Stomach (tissue), 4 donors: Measurements from ENCODE around the gene TMEM143.

Experiments
- CTCF ChIP-seq, 7 experiments: fragments of 450-650 bp in 4 of 7; fragments of 200-600 bp in 3 of 7; sonication (generic) in 3 of 7; IDR thresholded peaks; one replicate each; pipeline ENCODE4 v1.5.1; 2016 to 2019; ENCODE audit warnings: antibody characterized with exemption in 7 of 7, control low read depth in 2 of 7, mild to moderate bottlenecking in 1 of 7
- EP300 ChIP-seq: sonication (generic); formaldehyde crosslinking; IDR thresholded peaks from one replicate; pipeline ENCODE4 v1.6.1; 2017; ENCODE audit warnings: antibody characterized with exemption
- POLR2A ChIP-seq, 4 donors: fragments of 450-650 bp; IDR thresholded peaks; one replicate each; pipeline ENCODE4 v1.6.1; 2016; ENCODE audit warnings: antibody characterized with exemption in 4 of 4, control low read depth in 2 of 4, mild to moderate bottlenecking in 1 of 4, moderate library complexity in 1 of 4
- POLR2AphosphoS5 ChIP-seq, 3 donors: sonication (generic); formaldehyde crosslinking; IDR thresholded peaks; one replicate each; pipeline ENCODE4 v1.6.1; 2016; ENCODE audit warnings: antibody characterized with exemption in 3 of 3

GRCh38 chr19:48310227-48310626, 53.5 kb downstream of the TMEM143 start:
- TF ChIP-seq CTCF (IDR thresholded peaks at IDR 0.05) (no peak), POLR2AphosphoS5 (IDR thresholded peaks at IDR 0.05) (no peak), POLR2A (IDR thresholded peaks at IDR 0.05) (no peak), EP300 (no peak)
